Karpas-422 (cell line): ENCODE measurements around the gene FAM216B. TPM values are rescaled to one million over a fixed set of nuclear protein-coding genes. Genes with fewer than 3 reads are reported as not detected.
"Not testable (repeated sequence)": the region's sequence is repeated elsewhere in the genome, so short reads cannot be mapped to it uniquely, and the experiment has no call there.

ENCODE experiments used
- DNase-seq: peaks from one replicate; pipeline ENCODE4 v3.0.0-alpha.2; 2015
- H2AFZ ChIP-seq: fragments of 200-600 bp; sonication (generic); 2 replicates; pipeline ENCODE4 v1.6.1; 2014; ENCODE audit warnings: antibody characterized with exemption, low read length, mixed read lengths
- H3K27ac ChIP-seq: fragments of 200-600 bp; sonication (generic); 2 replicates; pipeline ENCODE4 v1.5.1; 2014; ENCODE audit warnings: mild to moderate bottlenecking, low read length, moderate library complexity
- H3K27me3 ChIP-seq: fragments of 200-600 bp; sonication (generic); 2 replicates; pipeline ENCODE4 v1.6.1; 2014; ENCODE audit warnings: low read length, mixed read lengths
- H3K36me3 ChIP-seq: fragments of 200-600 bp; sonication (generic); 2 replicates; pipeline ENCODE4 v1.6.1; 2014; ENCODE audit warnings: low read length, mixed read lengths; ENCODE audit not compliant: insufficient read depth
- H3K4me1 ChIP-seq: fragments of 200-600 bp; sonication (generic); 2 replicates; pipeline ENCODE4 v1.6.1; 2014; ENCODE audit warnings: mild to moderate bottlenecking, low read length, mixed read lengths
- H3K4me2 ChIP-seq: fragments of 200-600 bp; sonication (generic); 2 replicates; pipeline ENCODE4 v1.6.1; 2014; ENCODE audit warnings: low read length, low read depth, mild to moderate bottlenecking; ENCODE audit not compliant: poor library complexity, severe bottlenecking
- H3K4me3 ChIP-seq: fragments of 200-600 bp; sonication (generic); 2 replicates; pipeline ENCODE4 v1.5.1; 2014; ENCODE audit warnings: mild to moderate bottlenecking, antibody characterized with exemption, low read length, mixed read lengths
- H3K79me2 ChIP-seq: fragments of 200-600 bp; sonication (generic); 2 replicates; pipeline ENCODE4 v1.6.1; 2014; ENCODE audit warnings: mild to moderate bottlenecking, low read length, mixed read lengths
- H3K9ac ChIP-seq: fragments of 200-600 bp; sonication (generic); 2 replicates; pipeline ENCODE4 v1.6.0; 2014; ENCODE audit warnings: low read length
- H3K9me2 ChIP-seq: fragments of 200-600 bp; sonication (generic), shearing (Covaris generic); replicated peaks from 2 replicates; pipeline ENCODE4 v1.6.0; 2014; ENCODE audit warnings: mild to moderate bottlenecking, low read length, moderate library complexity; ENCODE audit not compliant: insufficient read depth
- H3K9me3 ChIP-seq: fragments of 300-700, 200-600 bp; sonication (generic); 2 replicates; pipeline ENCODE4 v1.6.1; 2014; ENCODE audit warnings: low read length, mixed read lengths
- H4K20me1 ChIP-seq: fragments of 200-600 bp; sonication (generic); 2 replicates; pipeline ENCODE4 v1.6.1; 2014; ENCODE audit warnings: mild to moderate bottlenecking, antibody characterized with exemption, low read length, low read depth; ENCODE audit not compliant: insufficient read depth
- total RNA-seq: library from RNA; depleted of rRNA; stranded (reverse); fragments of >200 nt; shearing (Covaris generic); gene quantifications from 2 replicates; pipeline ENCODE4 v1.2.3, GENCODE V29; 2014; ENCODE audit warnings: low replicate concordance

Gene FAM216B
- total RNA-seq, 1 experiment from 2014 or later, result not detected

DNA sequence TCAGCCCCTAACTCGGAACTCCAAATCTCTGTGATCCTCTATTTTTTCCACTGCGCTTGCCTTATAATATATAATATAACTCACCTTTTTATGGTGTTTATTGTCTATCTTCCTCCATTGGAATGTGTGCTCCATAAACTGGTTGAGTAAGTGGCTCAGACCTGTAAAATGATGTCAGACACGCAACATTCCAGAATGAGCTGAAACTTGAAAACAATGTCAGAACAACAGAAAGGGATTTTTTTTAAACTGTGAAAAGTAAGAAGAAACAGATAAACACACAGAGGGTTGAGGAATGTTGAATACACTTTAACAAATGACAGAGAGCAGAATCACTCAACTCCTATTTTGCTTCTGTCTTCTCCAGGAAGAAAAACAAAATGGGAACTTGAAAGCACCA is 19.1 kb upstream of the FAM216B start:
- Histone ChIP-seq H4K20me1 (no peaks in the 10 kb centered on the region), H3K9ac (no peak overlapping the region), H2AFZ (no peak overlapping the region), H3K4me2 (no peak overlapping the region), H3K4me1 (no peaks in the 10 kb centered on the region), H3K4me3 (no peak overlapping the region), H3K9me2 (no peaks in the 10 kb centered on the region), H3K9me3 (no peaks in the 10 kb centered on the region), H3K36me3 (no peaks in the 10 kb centered on the region), H3K79me2 (no peaks in the 10 kb centered on the region), H3K27ac (no peak overlapping the region), H3K27me3 (no peaks in the 10 kb centered on the region; the same call in 1 of the 2 replicates)
- DNase-seq, result no peak

DNA sequence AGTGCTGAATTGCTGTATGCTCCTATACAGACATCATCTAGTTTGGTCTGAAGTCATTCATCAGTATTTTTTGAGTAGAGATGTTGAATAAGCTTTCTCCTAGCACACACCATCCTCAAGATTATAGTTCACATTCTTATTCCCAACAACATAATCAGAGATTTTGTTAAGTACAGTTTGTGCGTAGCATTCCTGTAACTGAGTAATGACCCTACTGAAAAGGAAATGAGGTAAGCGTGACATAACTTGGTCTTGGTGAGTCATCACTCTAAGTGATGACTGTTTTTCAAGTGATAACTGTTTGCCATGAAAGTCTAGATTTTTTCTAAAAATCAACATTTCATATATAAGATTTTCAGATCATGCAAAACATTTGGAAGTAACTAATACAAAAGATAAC is 18.5 kb upstream of the FAM216B start:
- Histone ChIP-seq H3K27ac (no peak overlapping the region), H3K4me2 (no peak overlapping the region), H3K36me3 (no peaks in the 10 kb centered on the region), H3K27me3 (no peaks in the 10 kb centered on the region; the same call in 1 of the 2 replicates), H3K79me2 (no peaks in the 10 kb centered on the region), H3K9me2 (no peaks in the 10 kb centered on the region), H3K4me1 (no peaks in the 10 kb centered on the region), H4K20me1 (no peaks in the 10 kb centered on the region), H2AFZ (no peak overlapping the region), H3K9me3 (no peaks in the 10 kb centered on the region), H3K4me3 (no peak overlapping the region), H3K9ac (no peak overlapping the region)
- no peak for DNase-seq

DNA sequence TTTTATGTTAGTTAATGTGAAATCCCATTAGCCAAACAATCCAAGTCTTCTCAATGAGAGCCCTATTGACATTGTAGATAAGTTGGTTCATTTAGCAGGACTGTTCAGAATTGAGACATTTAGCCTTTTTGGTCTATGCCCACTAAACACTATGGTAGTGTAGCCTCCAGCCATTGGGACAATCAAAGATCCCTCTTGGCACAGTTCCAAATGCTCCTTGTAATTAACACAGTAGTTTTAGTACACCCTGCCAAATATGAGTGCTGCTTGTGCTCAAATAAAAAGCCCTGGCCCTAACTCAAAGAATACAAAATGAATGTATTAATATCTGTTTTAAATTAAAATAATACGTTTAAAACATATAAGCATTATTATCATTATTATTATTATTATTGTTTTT is 15.4 kb upstream of the FAM216B start:
- Histone ChIP-seq H3K4me1 (no peaks in the 10 kb centered on the region), H3K4me3 (no peak overlapping the region), H2AFZ (no peak overlapping the region), H3K9ac (no peak overlapping the region), H3K79me2 (no peaks in the 10 kb centered on the region), H3K27ac (no peak overlapping the region), H3K36me3 (no peaks in the 10 kb centered on the region), H3K27me3 (no peaks in the 10 kb centered on the region; the same call in 1 of the 2 replicates), H3K9me2 (no peaks in the 10 kb centered on the region), H4K20me1 (no peaks in the 10 kb centered on the region), H3K9me3 (no peaks in the 10 kb centered on the region), H3K4me2 (no peak overlapping the region)
- no peak for DNase-seq

DNA sequence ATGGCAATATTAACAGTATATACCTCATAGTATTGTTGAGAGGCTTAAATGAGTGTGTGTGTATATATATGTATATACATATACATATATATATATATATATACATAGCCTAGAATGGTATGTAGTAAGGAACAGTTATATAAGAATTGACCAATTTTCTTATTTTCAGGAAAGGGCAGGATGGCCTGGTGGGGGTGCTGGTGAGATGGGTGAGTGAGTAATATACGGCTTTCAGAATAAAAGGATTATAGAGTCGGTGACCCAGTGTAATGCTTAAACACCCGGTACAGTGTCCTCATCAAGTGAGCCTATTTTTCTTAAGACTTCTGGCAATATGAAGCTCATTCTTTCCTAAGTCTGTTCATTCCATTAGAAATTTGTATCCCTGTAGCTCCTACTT is 11.7 kb upstream of the FAM216B start:
- no peak overlapping the region for H3K4me2 ChIP-seq
- no peak overlapping the region for H3K9ac ChIP-seq
- no peak overlapping the region for H2AFZ ChIP-seq
- no peak overlapping the region for H3K27ac ChIP-seq
- H3K36me3 ChIP-seq, result no peaks in the 10 kb centered on the region
- no peaks in the 10 kb centered on the region for H3K9me2 ChIP-seq
- peak; percentile 44 for DNase-seq
- H3K27me3 ChIP-seq, result no peaks in the 10 kb centered on the region; the same call in 1 of the 2 replicates
- no peaks in the 10 kb centered on the region for H3K9me3 ChIP-seq
- H3K4me1 ChIP-seq, result no peaks in the 10 kb centered on the region
- H4K20me1 ChIP-seq, result no peaks in the 10 kb centered on the region
- H3K79me2 ChIP-seq, result no peaks in the 10 kb centered on the region
- H3K4me3 ChIP-seq, result no peak overlapping the region

DNA sequence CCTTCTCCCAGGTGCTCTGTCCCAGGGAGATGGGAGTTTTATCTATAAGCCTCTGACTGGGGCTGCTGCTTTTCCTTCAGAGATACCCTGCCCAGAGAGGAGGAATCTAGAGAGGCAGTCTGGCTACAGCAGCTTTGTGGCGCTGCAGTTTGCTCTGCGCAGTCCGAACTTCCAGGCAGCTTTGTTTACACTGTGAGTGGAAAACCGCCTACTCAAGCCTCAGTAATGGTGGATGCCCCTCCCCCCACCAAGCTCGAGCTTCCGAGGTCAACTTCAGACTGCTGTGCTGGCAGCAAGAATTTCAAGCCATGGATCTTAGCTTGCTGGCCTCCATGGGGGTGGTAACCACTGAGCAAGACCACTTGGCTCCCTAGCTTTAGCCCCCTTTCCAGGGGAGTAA is 4.8 kb upstream of the FAM216B start:
- H3K4me2 ChIP-seq, result not testable (repeated sequence)

DNA sequence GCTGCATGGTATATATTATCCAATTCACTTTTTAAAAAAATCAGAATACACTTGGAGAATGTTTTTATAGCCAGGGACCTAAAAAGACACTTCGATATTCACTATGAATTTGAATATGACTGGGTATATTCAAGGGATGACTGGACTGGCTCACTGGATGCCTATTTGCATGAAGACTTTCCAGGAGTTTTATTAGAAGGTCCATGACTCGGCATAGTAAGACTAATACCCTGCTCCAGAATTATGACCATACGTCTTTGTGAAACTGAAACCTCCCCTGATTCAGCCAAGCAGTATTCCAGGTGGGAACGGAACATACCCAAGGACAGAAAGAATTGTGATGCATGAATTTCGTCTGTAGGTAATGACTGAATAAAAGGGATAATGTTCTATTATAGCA is 3.9 kb upstream of the FAM216B start:
- Histone ChIP-seq H3K27me3 (no peaks in the 10 kb centered on the region), H3K4me2 (no peak overlapping the region), H2AFZ (no peak overlapping the region), H3K9me3 (no peaks in the 10 kb centered on the region), H3K79me2 (no peaks in the 10 kb centered on the region), H3K4me3 (no peak overlapping the region), H3K9me2 (no peaks in the 10 kb centered on the region), H3K27ac (no peak overlapping the region), H3K36me3 (no peaks in the 10 kb centered on the region), H3K9ac (no peak overlapping the region), H4K20me1 (no peaks in the 10 kb centered on the region), H3K4me1 (no peaks in the 10 kb centered on the region)
- DNase-seq, result no peak

More for the DNA sequence above, 4.8 kb upstream of the FAM216B start:
- not testable (repeated sequence) for H3K9me2 ChIP-seq, H4K20me1 ChIP-seq, H2AFZ ChIP-seq, H3K4me1 ChIP-seq, H3K36me3 ChIP-seq, H3K9me3 ChIP-seq, H3K4me3 ChIP-seq, DNase-seq, H3K27me3 ChIP-seq, H3K27ac ChIP-seq, H3K79me2 ChIP-seq, H3K9ac ChIP-seq

DNA sequence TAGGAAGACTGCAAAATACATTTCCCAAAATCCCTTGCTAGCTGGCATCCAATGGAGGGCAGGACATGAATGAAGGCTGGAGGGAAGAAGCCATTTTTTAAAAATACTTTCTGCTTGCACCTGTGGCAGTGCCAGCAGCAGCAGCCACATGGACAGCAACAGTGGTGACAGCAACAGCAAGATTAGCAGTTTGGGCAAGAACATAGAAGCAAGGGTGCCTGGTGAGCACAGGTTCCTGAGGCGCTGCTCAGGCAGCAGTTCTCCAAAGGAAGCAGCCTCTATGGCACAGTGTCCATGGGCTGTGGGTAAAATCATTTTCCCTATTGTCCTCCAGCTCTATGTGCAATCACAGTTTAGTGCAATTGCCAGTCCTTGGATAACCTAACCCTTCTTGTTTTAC is 1.3 kb upstream of the FAM216B start:
- Histone ChIP-seq H2AFZ (no peak overlapping the region), H3K36me3 (no peaks in the 10 kb centered on the region), H4K20me1 (no peaks in the 10 kb centered on the region), H3K79me2 (no peaks in the 10 kb centered on the region), H3K4me3 (no peak overlapping the region), H3K27me3 (no peaks in the 10 kb centered on the region), H3K27ac (no peak overlapping the region), H3K9ac (no peak overlapping the region), H3K4me2 (no peak overlapping the region), H3K9me3 (no peaks in the 10 kb centered on the region), H3K9me2 (no peaks in the 10 kb centered on the region), H3K4me1 (no peaks in the 10 kb centered on the region)
- no peak for DNase-seq

DNA sequence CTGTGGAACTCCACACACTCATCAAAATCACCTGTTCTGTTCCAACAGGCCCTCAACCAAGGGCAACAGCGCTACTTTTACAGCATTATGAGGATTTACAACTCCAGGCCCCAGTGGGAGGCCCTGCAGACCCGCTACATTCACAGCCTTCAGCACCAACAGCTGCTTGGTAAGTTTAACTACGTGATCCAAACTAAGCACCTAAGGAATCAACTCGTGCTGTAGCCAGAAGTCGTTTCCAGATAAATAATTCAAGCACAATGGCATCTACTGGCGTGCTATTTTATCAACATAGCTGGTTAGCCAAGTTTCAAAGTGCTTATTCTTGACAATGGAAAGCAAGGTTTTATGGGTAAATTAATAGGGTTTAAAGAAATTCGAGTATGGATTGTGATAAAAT is 5.3 kb downstream of the FAM216B start:
- no peak overlapping the region for H2AFZ ChIP-seq
- no peaks in the 10 kb centered on the region for H3K27me3 ChIP-seq
- H3K4me3 ChIP-seq, result no peak overlapping the region
- H3K9ac ChIP-seq, result no peak overlapping the region
- H3K4me1 ChIP-seq, result no peaks in the 10 kb centered on the region
- H3K9me3 ChIP-seq, result no peaks in the 10 kb centered on the region
- no peak overlapping the region for H3K27ac ChIP-seq
- no peaks in the 10 kb centered on the region for H4K20me1 ChIP-seq
- H3K79me2 ChIP-seq, result no peaks in the 10 kb centered on the region
- H3K4me2 ChIP-seq, result no peak overlapping the region
- no peaks in the 10 kb centered on the region for H3K9me2 ChIP-seq
- no peak for DNase-seq
- H3K36me3 ChIP-seq, result no peaks in the 10 kb centered on the region

DNA sequence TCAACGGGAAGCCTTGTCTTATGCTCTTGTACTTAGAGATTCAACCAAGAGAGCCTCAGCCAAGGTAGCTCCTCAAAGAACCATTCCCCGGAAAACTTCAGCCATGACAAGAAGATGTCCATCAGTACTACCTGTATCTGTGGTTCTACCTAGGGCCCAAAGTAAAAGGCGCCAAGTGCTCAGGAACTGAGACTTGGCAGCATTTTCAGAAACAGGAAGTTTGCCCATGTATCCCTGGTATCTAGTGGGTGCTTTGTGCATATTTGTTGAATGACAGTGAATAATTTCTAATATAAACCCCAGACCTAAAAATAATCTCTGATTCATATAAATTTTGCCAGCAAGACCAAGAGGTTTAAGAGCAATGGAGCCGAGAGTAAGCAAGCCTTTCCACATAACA is 7.2 kb downstream of the FAM216B start:
- Histone ChIP-seq H3K4me2 (no peak overlapping the region), H3K9ac (no peak overlapping the region), H3K9me3 (no peaks in the 10 kb centered on the region), H3K9me2 (no peaks in the 10 kb centered on the region), H3K79me2 (no peaks in the 10 kb centered on the region), H3K36me3 (no peaks in the 10 kb centered on the region), H3K4me1 (no peaks in the 10 kb centered on the region), H3K27me3 (no peaks in the 10 kb centered on the region), H3K27ac (no peak overlapping the region), H4K20me1 (no peaks in the 10 kb centered on the region), H2AFZ (no peak overlapping the region), H3K4me3 (no peak overlapping the region)
- no peak for DNase-seq
